Suprapubic skin (tissue), 3 donors: ENCODE measurements around the gene TMF1.

Experiments
- EP300 ChIP-seq: sonication (generic); formaldehyde crosslinking; IDR thresholded peaks from one replicate; pipeline ENCODE4 v1.6.1; 2017; ENCODE audit warnings: antibody characterized with exemption
- TF ChIP-seq, protein P1 (sequence below), 2 donors: fragments of 200-600 bp in 1 of 2; fragments of 450-650 bp in 1 of 2; sonication (generic) in 1 of 2; IDR thresholded peaks; one replicate each; pipeline ENCODE4 v1.5.1; 2016 to 2019; ENCODE audit warnings: antibody characterized with exemption in 2 of 2, mild to moderate bottlenecking in 1 of 2, moderate library complexity in 1 of 2

- TF ChIP-seq, protein P1, sequence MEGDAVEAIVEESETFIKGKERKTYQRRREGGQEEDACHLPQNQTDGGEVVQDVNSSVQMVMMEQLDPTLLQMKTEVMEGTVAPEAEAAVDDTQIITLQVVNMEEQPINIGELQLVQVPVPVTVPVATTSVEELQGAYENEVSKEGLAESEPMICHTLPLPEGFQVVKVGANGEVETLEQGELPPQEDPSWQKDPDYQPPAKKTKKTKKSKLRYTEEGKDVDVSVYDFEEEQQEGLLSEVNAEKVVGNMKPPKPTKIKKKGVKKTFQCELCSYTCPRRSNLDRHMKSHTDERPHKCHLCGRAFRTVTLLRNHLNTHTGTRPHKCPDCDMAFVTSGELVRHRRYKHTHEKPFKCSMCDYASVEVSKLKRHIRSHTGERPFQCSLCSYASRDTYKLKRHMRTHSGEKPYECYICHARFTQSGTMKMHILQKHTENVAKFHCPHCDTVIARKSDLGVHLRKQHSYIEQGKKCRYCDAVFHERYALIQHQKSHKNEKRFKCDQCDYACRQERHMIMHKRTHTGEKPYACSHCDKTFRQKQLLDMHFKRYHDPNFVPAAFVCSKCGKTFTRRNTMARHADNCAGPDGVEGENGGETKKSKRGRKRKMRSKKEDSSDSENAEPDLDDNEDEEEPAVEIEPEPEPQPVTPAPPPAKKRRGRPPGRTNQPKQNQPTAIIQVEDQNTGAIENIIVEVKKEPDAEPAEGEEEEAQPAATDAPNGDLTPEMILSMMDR (IDR thresholded peaks at IDR 0.05) = no peak
- no peak for TF ChIP-seq EP300
These were observed 53.0 kb downstream of the TMF1 start for GRCh38 chr3:68999158-68999557.
